MM.1S (cell line): Measurements from ENCODE around the gene OBP2B.

Experiments used
- CTCF ChIP-seq: fragments of 300-600 bp; sonication (generic); IDR thresholded peaks from 2 replicates; pipeline ENCODE4 v1.5.1; 2016; ENCODE audit warnings: antibody characterized with exemption, low read length, mixed read lengths
- EZH2 ChIP-seq: fragments of 300-600 bp; sonication (generic); optimal IDR thresholded peaks from 2 replicates; pipeline ENCODE3; 2017; ENCODE audit warnings: low read depth, mild to moderate bottlenecking, antibody characterized with exemption, low read length, mixed read lengths
- EZH2phosphoT487 ChIP-seq: fragments of 300-600 bp; sonication (generic); IDR thresholded peaks from 2 replicates; pipeline ENCODE4 v1.6.1; 2018; ENCODE audit warnings: antibody characterized with exemption, low read length

GRCh38 chr9:133250741-133251170, 41.7 kb upstream of the OBP2B start:
- TF ChIP-seq CTCF = no peak
- no peak for TF ChIP-seq EZH2phosphoT487
- no peak for TF ChIP-seq EZH2
